Thyroid gland (tissue), 4 donors: ENCODE data around the gene KIF20A. TPM values are rescaled to one million over a fixed set of nuclear protein-coding genes. Genes with fewer than 3 reads are reported as not detected.
A peak's percentile ranks its signal among the peaks of the same experiment; 100 is the strongest.
"Not testable (repeated sequence)": the region's sequence is repeated elsewhere in the genome, so short reads cannot be mapped to it uniquely, and the experiment has no call there.

ENCODE experiments used
- DNase-seq, 2 donors: peaks; one replicate each; pipeline ENCODE4 v3.0.0-alpha.2; 2019
- H3K27ac ChIP-seq, 3 donors: fragments of 200-600 bp; sonication (generic); 1 replicate in 2 of 3; 2 replicates in 1 of 3; pipeline ENCODE4 v1.5.1; 2016 to 2019; ENCODE audit warnings: mild to moderate bottlenecking in 1 of 3, moderate library complexity in 1 of 3
- H3K27me3 ChIP-seq: fragments of 200-600 bp; sonication (generic); one replicate; pipeline ENCODE4 v1.5.1; 2019
- H3K36me3 ChIP-seq, 2 donors: fragments of 200-600 bp; sonication (generic); one replicate each; pipeline ENCODE4 v1.5.1; 2016 to 2019
- H3K4me1 ChIP-seq, 2 donors: fragments of 200-600 bp; sonication (generic); one replicate each; pipeline ENCODE4 v1.5.1; 2017 to 2019
- H3K4me3 ChIP-seq, 3 donors: fragments of 200-600 bp; sonication (generic); replicated peaks in 1 of 3; 1 replicate in 2 of 3; 2 replicates in 1 of 3; pipeline ENCODE4 v1.5.1; 2016; ENCODE audit warnings: mild to moderate bottlenecking in 1 of 3
- H3K9me3 ChIP-seq: fragments of 200-600 bp; sonication (generic); one replicate; pipeline ENCODE4 v1.5.1; 2017
- CTCF ChIP-seq, 6 experiments: fragments of 200-600 bp in 3 of 6; fragments of 450-650 bp in 3 of 6; sonication (generic) in 3 of 6; IDR thresholded peaks; one replicate each; pipeline ENCODE4 v1.5.1; 2016 to 2019; ENCODE audit warnings: antibody characterized with exemption in 6 of 6, mild to moderate bottlenecking in 2 of 6, inconsistent platforms in 1 of 6, moderate library complexity in 1 of 6
- POLR2A ChIP-seq, 2 donors: fragments of 450-650 bp; IDR thresholded peaks; one replicate each; pipeline ENCODE4 v1.6.1; 2017; ENCODE audit warnings: antibody characterized with exemption in 2 of 2, mild to moderate bottlenecking in 2 of 2, moderate library complexity in 1 of 2
- WGBS, 2 donors: methylation state at CpG; one replicate each; pipeline ENCODE4 v1.1.5; 2017; 5-methylcytosine and 5-hydroxymethylcytosine counted together
- intact Hi-C: fragments of 100-400 bp; cut with DNase I; formaldehyde crosslinking; loops from one replicate; pipeline ENCODE4 v1.15.1; 2023
- total RNA-seq, 4 donors: library from RNA; depleted of rRNA; stranded (reverse); fragments of >200 nt; gene quantifications; one replicate each; pipeline ENCODE4 v1.2.3, GENCODE V29; 2016

Gene KIF20A
- total RNA-seq, 4 donors from 2014 or later, result 0.40 to 2.6 (median 1.9) TPM; not detected in 1

DNA sequence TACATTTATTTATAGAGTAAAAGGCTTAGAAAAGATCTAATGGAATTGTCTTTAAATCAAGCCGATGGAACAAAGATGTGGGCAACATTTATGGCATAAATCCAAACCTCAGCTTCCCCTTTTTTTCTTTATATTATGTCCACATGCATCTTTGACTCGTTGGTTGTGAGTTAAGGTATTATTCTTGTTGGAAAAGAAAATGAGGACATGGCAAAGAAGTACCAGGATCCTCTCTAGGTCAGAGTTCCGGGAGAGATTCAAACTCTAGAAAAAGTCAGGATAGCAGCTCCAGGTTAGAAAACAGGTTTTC lies 39.2 kb upstream of the KIF20A start:
- intact Hi-C loops, result loop anchor here (10.0 kb wide), 1 partner anchor 515 kb away; no protein-coding TSS in a partner anchor
- no peaks in the 10 kb centered on the region for H3K4me1 ChIP-seq
- no peak overlapping the region for H3K27ac ChIP-seq
- H3K4me3 ChIP-seq, result peak overlapping the region in 1 of 3 donors; percentile 47
- TF ChIP-seq CTCF (IDR thresholded peaks at IDR 0.05) (no peak), POLR2A (IDR thresholded peaks at IDR 0.05) (no peak)
- no peaks in the 10 kb centered on the region for H3K27me3 ChIP-seq
- WGBS, 2 donors, result 52 to 56% methylated on average over 3 of the region's 3 CpGs
- no peak for DNase-seq
- no peaks in the 10 kb centered on the region for H3K9me3 ChIP-seq
- no peaks in the 10 kb centered on the region for H3K36me3 ChIP-seq

GRCh38 chr5:138140268-138140667 lies 38.6 kb upstream of the KIF20A start:
- no peak for DNase-seq
- no peak overlapping the region for H3K27ac ChIP-seq
- 22 to 29% methylated on average over 4 of the region's 4 CpGs for WGBS, 2 donors
- intact Hi-C loops, result no loop called here
- H3K27me3 ChIP-seq, result no peaks in the 10 kb centered on the region
- no peaks in the 10 kb centered on the region for H3K9me3 ChIP-seq
- no peaks in the 10 kb centered on the region for H3K4me1 ChIP-seq
- H3K4me3 ChIP-seq, result no peak overlapping the region
- TF ChIP-seq POLR2A (IDR thresholded peaks at IDR 0.05), result no peak
- no peak for TF ChIP-seq CTCF (IDR thresholded peaks at IDR 0.05)
- no peaks in the 10 kb centered on the region for H3K36me3 ChIP-seq

DNA sequence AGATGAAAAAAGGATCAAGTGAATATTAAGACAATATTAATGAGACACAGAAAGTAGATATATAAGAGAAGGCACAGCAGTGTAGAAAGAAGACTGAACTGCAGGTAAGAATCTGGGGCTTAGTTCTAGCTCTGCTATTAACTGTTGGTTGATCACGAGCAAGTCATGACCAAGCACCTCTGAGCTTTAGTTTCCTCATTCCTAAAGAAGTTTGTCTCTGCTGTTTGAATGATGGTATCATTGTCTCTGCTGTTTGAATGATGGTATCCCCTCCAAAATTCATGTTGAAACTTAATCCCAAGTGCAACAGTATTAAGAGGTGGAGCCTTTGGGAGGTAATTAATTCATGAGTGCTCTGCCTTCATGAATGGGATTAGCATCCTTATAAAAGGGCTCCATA lies 37.2 kb upstream of the KIF20A start:
- H3K27ac ChIP-seq, result no peak overlapping the region
- no peak for TF ChIP-seq POLR2A (IDR thresholded peaks at IDR 0.05)
- no peak for TF ChIP-seq CTCF (IDR thresholded peaks at IDR 0.05)
- H3K9me3 ChIP-seq, result no peaks in the 10 kb centered on the region
- 60 to 73% methylated on average over 1 of the region's 1 CpG for WGBS, 2 donors
- H3K4me1 ChIP-seq, result no peaks in the 10 kb centered on the region
- no peaks in the 10 kb centered on the region for H3K27me3 ChIP-seq
- H3K36me3 ChIP-seq, result no peaks in the 10 kb centered on the region
- intact Hi-C loops, result no loop called here
- H3K4me3 ChIP-seq, result no peak overlapping the region
- DNase-seq, result no peak

GRCh38 chr5:138143578-138143977 lies 35.3 kb upstream of the KIF20A start:
- H3K9me3 ChIP-seq, intact Hi-C loops, H3K4me1 ChIP-seq, H3K27me3 ChIP-seq, H3K4me3 ChIP-seq, H3K36me3 ChIP-seq, DNase-seq, H3K27ac ChIP-seq: not testable (repeated sequence)
- WGBS, 2 donors, result 91 to 92% methylated on average over 6 of the region's 6 CpGs

DNA sequence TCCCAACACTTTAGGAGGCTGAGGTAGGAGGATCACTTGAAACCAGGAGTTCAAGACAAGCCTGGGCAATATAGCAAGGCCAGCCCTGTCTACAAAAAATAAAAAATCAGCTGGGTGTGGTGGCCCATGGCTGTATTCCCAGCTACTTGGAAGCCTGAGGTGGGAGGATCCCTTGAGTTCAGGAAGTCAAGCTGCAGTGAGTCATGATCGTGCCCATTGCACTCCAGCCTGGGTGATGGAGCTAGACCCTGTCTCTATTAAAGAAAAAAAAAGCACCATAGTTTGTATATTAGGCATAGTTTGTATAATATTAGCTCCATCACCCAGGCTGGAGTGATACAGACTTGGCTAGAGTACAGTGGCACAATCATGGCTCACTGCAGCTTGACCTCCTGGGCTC lies 30.1 kb upstream of the KIF20A start:
- no peak for TF ChIP-seq POLR2A (IDR thresholded peaks at IDR 0.05)
- no peak for TF ChIP-seq CTCF (IDR thresholded peaks at IDR 0.05)
- intact Hi-C loops, result no loop called here
- Histone ChIP-seq H3K4me3 (no peak overlapping the region), H3K27ac (no peak overlapping the region), H3K27me3 (no peaks in the 10 kb centered on the region), H3K9me3 (no peaks in the 10 kb centered on the region), H3K4me1 (no peaks in the 10 kb centered on the region), H3K36me3 (no peaks in the 10 kb centered on the region)
- 67 to 74% methylated on average over 1 of the region's 1 CpG for WGBS, 2 donors
- DNase-seq, result no peak

DNA sequence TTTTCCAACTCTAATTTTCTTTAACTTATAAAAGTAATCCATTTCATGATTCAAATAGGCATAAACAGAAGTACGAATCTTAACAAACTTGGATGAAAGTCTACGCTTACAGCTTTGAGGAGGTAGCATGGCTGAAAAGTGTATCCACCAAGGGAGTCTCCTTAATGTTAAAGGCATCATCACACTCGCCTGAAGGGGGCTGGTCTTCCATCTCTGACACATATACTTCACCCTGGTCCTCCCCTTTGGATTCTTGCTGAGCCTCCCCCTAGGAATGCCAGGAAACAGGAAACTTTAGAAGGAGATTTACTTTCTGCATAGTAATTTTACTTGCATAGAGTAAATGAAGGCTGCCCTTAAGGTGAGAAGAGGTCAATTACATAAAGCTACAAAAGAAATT lies 29.4 kb upstream of the KIF20A start:
- no peak for DNase-seq
- Histone ChIP-seq H3K36me3 (no peaks in the 10 kb centered on the region), H3K27ac (no peak overlapping the region), H3K9me3 (no peaks in the 10 kb centered on the region), H3K4me1 (no peaks in the 10 kb centered on the region), H3K27me3 (no peaks in the 10 kb centered on the region), H3K4me3 (no peak overlapping the region)
- TF ChIP-seq CTCF (IDR thresholded peaks at IDR 0.05) (no peak), POLR2A (IDR thresholded peaks at IDR 0.05) (no peak)
- intact Hi-C loops, result no loop called here
- WGBS, 2 donors, result 55 to 57% methylated on average over 3 of the region's 3 CpGs

DNA sequence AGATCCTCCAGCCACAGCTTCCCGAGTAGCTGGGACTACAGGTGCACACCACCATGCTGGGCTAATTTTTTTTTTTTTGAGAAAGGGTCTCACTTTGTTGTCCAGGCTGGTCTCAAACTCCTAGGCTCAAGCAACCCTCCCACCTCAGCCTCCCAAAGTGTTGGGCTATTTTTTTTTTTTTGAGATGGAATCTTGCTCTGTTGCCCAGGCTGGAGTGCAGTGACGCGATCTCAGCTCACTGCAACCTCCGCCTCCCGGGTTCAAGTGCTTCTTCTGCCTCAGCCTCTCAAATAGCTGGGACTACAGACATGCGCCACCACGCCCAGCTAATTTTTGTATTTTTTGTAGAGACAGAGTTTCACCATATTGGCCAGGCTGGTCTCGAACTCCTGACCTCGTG lies 22.9 kb upstream of the KIF20A start:
- whole genome bisulfite sequencing, 2 donors, result 94 to 99% methylated on average over 9 of the region's 9 CpGs
- H3K4me3 ChIP-seq, DNase-seq, H3K27ac ChIP-seq, H3K27me3 ChIP-seq, intact Hi-C loops, H3K4me1 ChIP-seq, H3K9me3 ChIP-seq: not testable (repeated sequence)
- H3K36me3 ChIP-seq, result peaks cover 36 to 49% of the 10 kb centered on the region in 2 donors
